Measurements from ENCODE around the gene NPVF.

NPVF gene

GRCh38 chr7:25228386-25228785, at the start of gene NPVF:
Gene NPVF, minus strand, starts transcription at chr7:25228486. Its CDS starts 47 bp downstream, at chr7:25228439.
- H3K27me3 Mint-ChIP-seq: peaks cover 11% of the 10 kb centered on the region

GRCh38 chr7:25272265-25272664, 44.0 kb upstream of the NPVF start:
- Mint-ChIP-seq H3K4me3 (no peak overlapping the region), H3K9me3 (no peaks in the 10 kb centered on the region), H3K27me3 (peaks cover 3% of the 10 kb centered on the region), H3K27ac (no peak overlapping the region), H3K4me1 (ENCODE audit: low read depth) (peaks cover 9% of the 10 kb centered on the region), H3K36me3 (ENCODE audit: low read depth) (no peaks in the 10 kb centered on the region)
- intact Hi-C loops (cut with micrococcal nuclease): no loop called here

More at GRCh38 chr7:25228386-25228785, at the start of gene NPVF:
- Mint-ChIP-seq H3K9me3 (no peaks in the 10 kb centered on the region), H3K27ac (no peak within 1 kb of the TSS), H3K36me3 (ENCODE audit: low read depth) (no peaks in the 10 kb centered on the region), H3K4me3 (no peak within 1 kb of the TSS), H3K4me1 (ENCODE audit: low read depth) (no peaks in the 10 kb centered on the region)
- intact Hi-C loops (cut with micrococcal nuclease): no loop called here

GRCh38 chr7:25263337-25263736, 35.1 kb upstream of the NPVF start:
- Mint-ChIP-seq H3K4me3 (no peak overlapping the region), H3K27me3 (peaks cover 31% of the 10 kb centered on the region), H3K9me3 (no peaks in the 10 kb centered on the region), H3K4me1 (ENCODE audit: low read depth) (peaks cover 18% of the 10 kb centered on the region), H3K36me3 (ENCODE audit: low read depth) (no peaks in the 10 kb centered on the region), H3K27ac (no peak overlapping the region)
- intact Hi-C loops (cut with micrococcal nuclease): no loop called here

- intact Hi-C loops (cut with micrococcal nuclease): no loop called here
- peaks cover 31% of the 10 kb centered on the region for H3K27me3 Mint-ChIP-seq
These were observed 34.3 kb upstream of the NPVF start for GRCh38 chr7:25262586-25262985.

GRCh38 chr7:25261545-25262140, 33.4 kb upstream of the NPVF start:
- no peak overlapping the region for H3K27ac Mint-ChIP-seq
- H3K36me3 Mint-ChIP-seq (ENCODE audit: low read depth): no peaks in the 10 kb centered on the region
- H3K9me3 Mint-ChIP-seq: no peaks in the 10 kb centered on the region
- no peak overlapping the region for H3K4me3 Mint-ChIP-seq
- intact Hi-C loops (cut with micrococcal nuclease): loop anchor here (2.0 kb wide), 1 partner anchor 591 kb away; no protein-coding TSS in a partner anchor
- peaks cover 18% of the 10 kb centered on the region for H3K4me1 Mint-ChIP-seq (ENCODE audit: low read depth)
- peaks cover 31% of the 10 kb centered on the region for H3K27me3 Mint-ChIP-seq

More at GRCh38 chr7:25262586-25262985, 34.3 kb upstream of the NPVF start:
- Mint-ChIP-seq H3K9me3 (no peaks in the 10 kb centered on the region), H3K4me1 (ENCODE audit: low read depth) (peaks cover 18% of the 10 kb centered on the region), H3K27ac (no peak overlapping the region), H3K36me3 (ENCODE audit: low read depth) (no peaks in the 10 kb centered on the region), H3K4me3 (no peak overlapping the region)

- Mint-ChIP-seq H3K9me3 (no peaks in the 10 kb centered on the region), H3K27me3 (peaks cover 31% of the 10 kb centered on the region), H3K27ac (no peak overlapping the region), H3K4me1 (ENCODE audit: low read depth) (peaks cover 18% of the 10 kb centered on the region), H3K4me3 (no peak overlapping the region), H3K36me3 (ENCODE audit: low read depth) (no peaks in the 10 kb centered on the region)
- intact Hi-C loops (cut with micrococcal nuclease): loop anchor here (2.0 kb wide), 1 partner anchor 592 kb away; no protein-coding TSS in a partner anchor
These were observed 32.7 kb upstream of the NPVF start for GRCh38 chr7:25260862-25261494.

- H3K27ac Mint-ChIP-seq: no peak overlapping the region
- peaks cover 18% of the 10 kb centered on the region for H3K4me1 Mint-ChIP-seq (ENCODE audit: low read depth)
- peaks cover 31% of the 10 kb centered on the region for H3K27me3 Mint-ChIP-seq
These were observed 31.4 kb upstream of the NPVF start for GRCh38 chr7:25259487-25260243.

GRCh38 chr7:25256333-25256819, 28.1 kb upstream of the NPVF start:
- intact Hi-C loops (cut with micrococcal nuclease): no loop called here
- Mint-ChIP-seq H3K9me3 (no peaks in the 10 kb centered on the region), H3K4me3 (no peak overlapping the region), H3K36me3 (ENCODE audit: low read depth) (no peaks in the 10 kb centered on the region), H3K4me1 (ENCODE audit: low read depth) (peaks cover 12% of the 10 kb centered on the region), H3K27ac (no peak overlapping the region), H3K27me3 (peaks cover 8% of the 10 kb centered on the region)

More at GRCh38 chr7:25259487-25260243, 31.4 kb upstream of the NPVF start:
- Mint-ChIP-seq H3K4me3 (no peak overlapping the region), H3K9me3 (no peaks in the 10 kb centered on the region), H3K36me3 (ENCODE audit: low read depth) (no peaks in the 10 kb centered on the region)
- intact Hi-C loops (cut with micrococcal nuclease): loop anchor here (1.0 to 2.0 kb wide), 3 partner anchors 130 to 593 kb away; no protein-coding TSS in a partner anchor

- no peaks in the 10 kb centered on the region for H3K9me3 Mint-ChIP-seq
- no peak overlapping the region for H3K4me3 Mint-ChIP-seq
- no peaks in the 10 kb centered on the region for H3K36me3 Mint-ChIP-seq (ENCODE audit: low read depth)
These were observed 27.5 kb upstream of the NPVF start for GRCh38 chr7:25255611-25256332.

GRCh38 chr7:25254604-25255003, 26.3 kb upstream of the NPVF start:
- Mint-ChIP-seq H3K27ac (no peak overlapping the region), H3K4me3 (no peak overlapping the region), H3K36me3 (ENCODE audit: low read depth) (no peaks in the 10 kb centered on the region), H3K4me1 (ENCODE audit: low read depth) (peaks cover 4% of the 10 kb centered on the region), H3K9me3 (no peaks in the 10 kb centered on the region), H3K27me3 (peaks cover 10% of the 10 kb centered on the region)
- intact Hi-C loops (cut with micrococcal nuclease): no loop called here

More at GRCh38 chr7:25255611-25256332, 27.5 kb upstream of the NPVF start:
- no peak overlapping the region for H3K27ac Mint-ChIP-seq
- H3K4me1 Mint-ChIP-seq (ENCODE audit: low read depth): peaks cover 7% of the 10 kb centered on the region
- peaks cover 8% of the 10 kb centered on the region for H3K27me3 Mint-ChIP-seq
- intact Hi-C loops (cut with micrococcal nuclease): no loop called here

- Mint-ChIP-seq H3K4me3 (no peak overlapping the region), H3K27me3 (peaks cover 5% of the 10 kb centered on the region), H3K4me1 (ENCODE audit: low read depth) (no peaks in the 10 kb centered on the region), H3K36me3 (ENCODE audit: low read depth) (no peaks in the 10 kb centered on the region), H3K9me3 (no peaks in the 10 kb centered on the region), H3K27ac (no peak overlapping the region)
- intact Hi-C loops (cut with micrococcal nuclease): no loop called here
These were observed 25.4 kb upstream of the NPVF start for GRCh38 chr7:25253714-25254113.

GRCh38 chr7:25250386-25250785, 22.1 kb upstream of the NPVF start:
- intact Hi-C loops (cut with micrococcal nuclease): no loop called here
- H3K27ac Mint-ChIP-seq: no peak overlapping the region
- peaks cover 4% of the 10 kb centered on the region for H3K27me3 Mint-ChIP-seq
- no peak overlapping the region for H3K4me3 Mint-ChIP-seq
- H3K9me3 Mint-ChIP-seq: no peaks in the 10 kb centered on the region
- no peaks in the 10 kb centered on the region for H3K4me1 Mint-ChIP-seq (ENCODE audit: low read depth)
- no peaks in the 10 kb centered on the region for H3K36me3 Mint-ChIP-seq (ENCODE audit: low read depth)

GRCh38 chr7:25249772-25250171, 21.5 kb upstream of the NPVF start:
- Mint-ChIP-seq H3K4me3 (no peak overlapping the region), H3K27me3 (peaks cover 2% of the 10 kb centered on the region), H3K9me3 (no peaks in the 10 kb centered on the region), H3K4me1 (ENCODE audit: low read depth) (no peaks in the 10 kb centered on the region), H3K27ac (no peak overlapping the region), H3K36me3 (ENCODE audit: low read depth) (no peaks in the 10 kb centered on the region)
- intact Hi-C loops (cut with micrococcal nuclease): no loop called here

Measured in dendritic cell treated with granulocyte-macrophage colony-stimulating factor and Interleukin-4, amounts not matched to agents 40 ng/mL and 50 ng/mL, for 4 days (primary cell).